Measurements from ENCODE around the gene LTV1. TPM values are rescaled to one million over a fixed set of nuclear protein-coding genes. Genes with fewer than 3 reads are reported as not detected.

LTV1 gene
- total RNA-seq, 1 donor from 2014 or later, result 25.4 TPM

- Histone ChIP-seq H3K4me2 (ENCODE audit: low read length) (no peak overlapping the region), H3K9me3 (ENCODE audit: insufficient read depth, low read depth, low read length) (no peaks in the 10 kb centered on the region), H3K9ac (ENCODE audit: low read length) (no peak overlapping the region), H4K20me1 (ENCODE audit: insufficient read depth, low read length) (peaks cover 3% of the 10 kb centered on the region), H3K4me3 (ENCODE audit: insufficient read depth, low read depth, low read length) (no peak overlapping the region), H3K4me1 (ENCODE audit: insufficient read depth, low read length) (no peaks in the 10 kb centered on the region), H2AFZ (ENCODE audit: low read depth, low read length) (no peak overlapping the region), H3K79me2 (ENCODE audit: insufficient read depth, low read length) (peaks cover 27% of the 10 kb centered on the region), H3K36me3 (ENCODE audit: insufficient read depth, low read length) (peaks cover 48% of the 10 kb centered on the region), H3K27me3 (ENCODE audit: insufficient read depth, low read length) (no peaks in the 10 kb centered on the region), H3K27ac (ENCODE audit: low read depth, low read length) (no peak overlapping the region)
- Mint-ChIP-seq H3K27ac (ENCODE audit: unreplicated experiment) (no peak overlapping the region), H3K36me3 (ENCODE audit: low read depth, unreplicated experiment) (peaks cover 40% of the 10 kb centered on the region), H3K9me3 (ENCODE audit: unreplicated experiment) (peaks cover 4% of the 10 kb centered on the region), H3K4me1 (ENCODE audit: low read depth, unreplicated experiment) (no peaks in the 10 kb centered on the region), H3K4me3 (ENCODE audit: unreplicated experiment) (no peak overlapping the region), H3K27me3 (ENCODE audit: low read depth, unreplicated experiment) (no peaks in the 10 kb centered on the region)
- FAIRE-seq (no peak), DNase-seq (ENCODE audit: low read depth) (no peak)
- TF ChIP-seq CTCF (IDR thresholded peaks at IDR 0.05; ENCODE audit: insufficient read depth, low read depth, low read length) (no peak), EZH2 (IDR thresholded peaks at IDR 0.05; ENCODE audit: insufficient read depth, low read length) (no peak)
Observed at GRCh38 chr6:143857651-143858050, 14.5 kb downstream of the LTV1 start.

DNA sequence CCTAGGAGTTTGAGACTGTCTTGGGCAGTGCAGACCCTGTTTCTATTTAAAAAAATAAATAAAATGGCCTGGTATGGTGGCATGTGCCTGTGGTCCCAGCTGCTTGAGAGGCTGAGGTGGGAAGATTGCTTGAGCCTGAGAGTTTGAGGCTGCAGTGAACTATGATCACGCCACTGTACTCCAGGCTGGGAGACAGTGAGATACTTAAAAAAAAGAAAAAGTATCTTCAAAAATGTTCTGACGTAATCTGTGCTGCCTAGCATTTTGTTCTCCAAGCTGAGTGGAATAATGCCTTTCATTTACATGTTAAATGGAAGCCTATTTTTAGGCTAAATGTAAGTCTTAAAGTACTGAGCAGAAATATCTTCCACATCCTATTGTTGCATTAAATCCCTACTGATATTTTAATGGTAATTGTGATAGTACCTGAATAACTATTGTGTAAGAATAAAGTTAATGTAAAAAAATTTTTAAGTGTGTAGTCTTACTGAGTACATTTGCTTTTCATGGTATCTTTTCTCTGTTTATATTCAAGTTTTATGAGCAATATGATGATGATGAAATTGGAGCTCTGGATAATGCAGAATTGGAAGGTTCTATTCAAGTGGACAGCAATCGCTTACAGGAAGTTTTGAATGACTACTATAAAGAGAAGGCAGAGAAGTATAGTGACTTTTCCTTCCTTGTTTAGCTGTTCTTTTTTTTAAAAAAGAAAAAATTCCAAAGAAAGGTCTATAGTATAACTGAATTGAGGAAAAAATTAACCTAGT lies 16.9 kb downstream of the LTV1 start:
- H3K27ac ChIP-seq (ENCODE audit: low read depth, low read length), result no peak overlapping the region
- Mint-ChIP-seq H3K9me3 (ENCODE audit: unreplicated experiment) (no peaks in the 10 kb centered on the region), H3K36me3 (ENCODE audit: low read depth, unreplicated experiment) (peaks cover 20% of the 10 kb centered on the region), H3K4me3 (ENCODE audit: unreplicated experiment) (no peak overlapping the region), H3K27me3 (ENCODE audit: low read depth, unreplicated experiment) (no peaks in the 10 kb centered on the region), H3K27ac (ENCODE audit: unreplicated experiment) (no peak overlapping the region), H3K4me1 (ENCODE audit: low read depth, unreplicated experiment) (no peaks in the 10 kb centered on the region)
- H3K79me2 ChIP-seq (ENCODE audit: insufficient read depth, low read length), result peaks cover 14% of the 10 kb centered on the region
- H3K9ac ChIP-seq (ENCODE audit: low read length), result no peak overlapping the region
- FAIRE-seq (no peak), DNase-seq (ENCODE audit: low read depth) (no peak)
- TF ChIP-seq CTCF (IDR thresholded peaks at IDR 0.05; ENCODE audit: insufficient read depth, low read depth, low read length), result no peak
- no peak for TF ChIP-seq EZH2 (IDR thresholded peaks at IDR 0.05; ENCODE audit: insufficient read depth, low read length)
- peaks cover 3% of the 10 kb centered on the region for H4K20me1 ChIP-seq (ENCODE audit: insufficient read depth, low read length)
- no peak overlapping the region for H2AFZ ChIP-seq (ENCODE audit: low read depth, low read length)
- H3K9me3 ChIP-seq (ENCODE audit: insufficient read depth, low read depth, low read length), result no peaks in the 10 kb centered on the region
- H3K4me3 ChIP-seq (ENCODE audit: insufficient read depth, low read depth, low read length), result no peak overlapping the region
- no peaks in the 10 kb centered on the region for H3K27me3 ChIP-seq (ENCODE audit: insufficient read depth, low read length)
- peaks cover 64% of the 10 kb centered on the region for H3K36me3 ChIP-seq (ENCODE audit: insufficient read depth, low read length)
- H3K4me2 ChIP-seq (ENCODE audit: low read length), result no peak overlapping the region
- no peaks in the 10 kb centered on the region for H3K4me1 ChIP-seq (ENCODE audit: insufficient read depth, low read length)

GRCh38 chr6:143863771-143864170 lies 20.6 kb downstream of the LTV1 start:
- H3K36me3 ChIP-seq (ENCODE audit: insufficient read depth, low read length), result peaks cover 44% of the 10 kb centered on the region
- no peak for DNase-seq (ENCODE audit: low read depth)
- H3K27ac Mint-ChIP-seq (ENCODE audit: unreplicated experiment), result no peak overlapping the region

More at GRCh38 chr6:143863771-143864170, 20.6 kb downstream of the LTV1 start:
- H3K4me3 ChIP-seq (ENCODE audit: insufficient read depth, low read depth, low read length), result no peak overlapping the region
- Mint-ChIP-seq H3K4me1 (ENCODE audit: low read depth, unreplicated experiment) (no peaks in the 10 kb centered on the region), H3K36me3 (ENCODE audit: low read depth, unreplicated experiment) (peaks cover 15% of the 10 kb centered on the region), H3K9me3 (ENCODE audit: unreplicated experiment) (peaks cover 3% of the 10 kb centered on the region), H3K27me3 (ENCODE audit: low read depth, unreplicated experiment) (no peaks in the 10 kb centered on the region), H3K4me3 (ENCODE audit: unreplicated experiment) (no peak overlapping the region)
- no peak overlapping the region for H3K27ac ChIP-seq (ENCODE audit: low read depth, low read length)
- H2AFZ ChIP-seq (ENCODE audit: low read depth, low read length), result no peak overlapping the region
- peaks cover 2% of the 10 kb centered on the region for H3K79me2 ChIP-seq (ENCODE audit: insufficient read depth, low read length)
- no peak for TF ChIP-seq EZH2 (IDR thresholded peaks at IDR 0.05; ENCODE audit: insufficient read depth, low read length)
- no peak for TF ChIP-seq CTCF (IDR thresholded peaks at IDR 0.05; ENCODE audit: insufficient read depth, low read depth, low read length)
- H3K9me3 ChIP-seq (ENCODE audit: insufficient read depth, low read depth, low read length), result no peaks in the 10 kb centered on the region
- no peaks in the 10 kb centered on the region for H3K4me1 ChIP-seq (ENCODE audit: insufficient read depth, low read length)
- H4K20me1 ChIP-seq (ENCODE audit: insufficient read depth, low read length), result peaks cover 2% of the 10 kb centered on the region
- H3K27me3 ChIP-seq (ENCODE audit: insufficient read depth, low read length), result no peaks in the 10 kb centered on the region
- H3K9ac ChIP-seq (ENCODE audit: low read length), result no peak overlapping the region
- H3K4me2 ChIP-seq (ENCODE audit: low read length), result no peak overlapping the region
- no peak for FAIRE-seq

Measured in astrocyte (in vitro differentiated cells and primary cell).